Body of pancreas (tissue), 4 donors: Measurements from ENCODE around the gene TMEM187.

Experiments used
- POLR2A ChIP-seq, 3 donors: fragments of 450-650 bp; IDR thresholded peaks; one replicate each; pipeline ENCODE4 v1.6.1; 2016; ENCODE audit warnings: antibody characterized with exemption in 3 of 3, mild to moderate bottlenecking in 2 of 3
- TF ChIP-seq, protein P1 (sequence below), 7 experiments: fragments of 450-650 bp in 4 of 7; fragments of 200-600 bp in 3 of 7; sonication (generic) in 3 of 7; IDR thresholded peaks; one replicate each; pipeline ENCODE4 v1.5.1; 2016 to 2019; ENCODE audit warnings: antibody characterized with exemption in 7 of 7

DNA sequence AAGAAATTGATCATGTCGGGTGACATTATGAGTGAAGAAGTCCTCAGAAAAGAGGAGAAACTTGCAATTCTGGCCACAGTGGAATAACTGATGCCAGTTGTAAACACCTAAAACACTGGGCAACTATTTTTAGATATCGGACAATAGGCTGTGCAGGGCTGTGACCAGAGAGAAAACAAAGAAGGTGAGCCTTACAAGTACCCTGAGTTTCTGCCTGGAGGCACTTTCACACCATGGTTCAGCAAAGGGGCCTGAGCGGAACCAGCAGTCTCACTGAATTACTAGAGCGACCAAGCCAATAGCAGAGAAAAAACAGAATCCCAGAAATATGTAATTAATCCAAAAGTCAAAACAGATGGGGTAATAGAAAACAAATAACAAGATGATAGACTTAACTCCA, 36.0 kb downstream of the TMEM187 start:
- TF ChIP-seq, protein P1, sequence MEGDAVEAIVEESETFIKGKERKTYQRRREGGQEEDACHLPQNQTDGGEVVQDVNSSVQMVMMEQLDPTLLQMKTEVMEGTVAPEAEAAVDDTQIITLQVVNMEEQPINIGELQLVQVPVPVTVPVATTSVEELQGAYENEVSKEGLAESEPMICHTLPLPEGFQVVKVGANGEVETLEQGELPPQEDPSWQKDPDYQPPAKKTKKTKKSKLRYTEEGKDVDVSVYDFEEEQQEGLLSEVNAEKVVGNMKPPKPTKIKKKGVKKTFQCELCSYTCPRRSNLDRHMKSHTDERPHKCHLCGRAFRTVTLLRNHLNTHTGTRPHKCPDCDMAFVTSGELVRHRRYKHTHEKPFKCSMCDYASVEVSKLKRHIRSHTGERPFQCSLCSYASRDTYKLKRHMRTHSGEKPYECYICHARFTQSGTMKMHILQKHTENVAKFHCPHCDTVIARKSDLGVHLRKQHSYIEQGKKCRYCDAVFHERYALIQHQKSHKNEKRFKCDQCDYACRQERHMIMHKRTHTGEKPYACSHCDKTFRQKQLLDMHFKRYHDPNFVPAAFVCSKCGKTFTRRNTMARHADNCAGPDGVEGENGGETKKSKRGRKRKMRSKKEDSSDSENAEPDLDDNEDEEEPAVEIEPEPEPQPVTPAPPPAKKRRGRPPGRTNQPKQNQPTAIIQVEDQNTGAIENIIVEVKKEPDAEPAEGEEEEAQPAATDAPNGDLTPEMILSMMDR (IDR thresholded peaks at IDR 0.05), result no peak
- TF ChIP-seq POLR2A (IDR thresholded peaks at IDR 0.05), result no peak
